Measurements from ENCODE around the gene USP48.

GRCh38 chr1:21669258-21670058 is 113.5 kb downstream of the USP48 start, which contains the start of gene RAP1GAP:
- peak in 1 of 6 experiments; percentile 7 for TF ChIP-seq CTCF (IDR thresholded peaks at IDR 0.05)
- TF ChIP-seq POLR2A (IDR thresholded peaks at IDR 0.05) = peak; percentile 14 to 72

Measured in adrenal gland (tissue), 5 donors.